HL-60/S4 treated with retinoic acid at 250 ng/mL for 4 days and 3 days (cell line): ENCODE results near the gene PDZD2.
"Not testable (repeated sequence)": the region's sequence is repeated elsewhere in the genome, so short reads cannot be mapped to it uniquely, and the experiment has no call there.

Source experiments
- in situ Hi-C: fragments of 300-500 bp; cut with MboI; formaldehyde crosslinking; loops from 2 replicates; pipeline ENCODE4 v1.7.0; 2022; ENCODE audit warnings: low sequenced_read_pairs

PDZD2 gene

DNA sequence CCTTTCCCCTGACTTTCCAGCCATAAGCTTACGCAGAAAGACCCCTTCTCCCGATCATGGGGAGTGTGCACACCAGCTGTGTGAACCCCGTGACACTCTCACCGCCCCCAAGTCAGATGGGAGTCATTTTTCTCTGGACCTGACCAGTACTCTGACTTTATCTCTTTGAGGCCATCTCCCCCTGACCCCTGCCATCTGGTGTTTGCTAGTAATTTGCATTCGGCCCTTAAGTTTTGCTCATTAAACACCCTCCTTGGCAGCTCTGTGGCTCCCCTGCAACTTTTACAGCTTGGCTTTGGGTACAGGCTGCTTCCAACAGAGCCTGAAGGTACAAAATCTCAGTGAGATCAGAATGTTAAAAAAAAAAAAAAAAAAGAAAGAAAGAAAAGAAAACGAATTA lies 43.9 kb downstream of the PDZD2 start:
- in situ Hi-C loops, result no loop called here

DNA sequence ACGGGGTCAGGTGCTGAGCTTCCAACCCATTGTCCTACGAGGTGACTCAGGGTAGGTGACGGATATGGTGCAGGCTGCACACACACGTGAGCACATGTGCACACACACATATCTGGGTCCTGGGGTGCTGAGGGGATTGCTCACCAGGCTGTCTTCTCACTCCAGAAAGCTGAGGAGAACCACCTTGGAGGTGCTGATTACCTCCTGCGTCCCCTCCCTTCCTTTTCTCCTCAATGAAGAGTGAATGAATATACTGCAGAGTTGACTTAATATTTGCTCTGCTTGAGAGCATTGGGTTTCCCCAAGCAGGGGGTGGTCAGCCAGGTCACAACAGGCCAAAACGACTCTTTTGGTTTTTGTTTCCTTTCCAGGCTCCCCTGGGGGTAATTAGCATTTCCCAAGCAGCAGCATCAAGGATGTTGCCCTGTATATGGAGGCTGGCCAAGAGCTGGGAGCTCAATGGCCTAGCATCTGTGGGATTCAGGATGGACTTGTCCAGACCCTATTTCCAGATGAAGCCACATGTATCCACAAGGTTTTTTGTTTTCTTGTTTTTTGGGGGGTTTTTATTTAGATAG lies 49.7 kb downstream of the PDZD2 start:
- in situ Hi-C loops, result no loop called here

DNA sequence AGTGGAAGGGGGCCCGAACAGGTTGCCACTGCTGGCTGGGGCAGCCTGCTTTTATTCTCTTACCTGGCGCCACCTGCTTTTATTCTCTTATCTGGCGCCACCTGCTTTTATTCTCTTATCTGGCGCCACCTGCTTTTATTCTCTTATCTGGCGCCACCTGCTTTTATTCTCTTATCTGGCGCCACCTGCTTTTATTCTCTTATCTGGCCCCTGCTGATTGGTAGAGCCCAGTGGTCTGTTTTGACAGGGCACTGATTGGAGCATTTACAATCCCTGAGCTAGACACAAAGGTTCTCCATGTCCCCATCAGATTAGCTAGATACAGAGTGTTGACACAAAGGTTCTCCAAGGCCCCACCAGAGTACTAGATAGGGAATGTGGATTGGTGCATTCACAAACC lies 52.5 kb downstream of the PDZD2 start:
- in situ Hi-C loops, result not testable (repeated sequence)

DNA sequence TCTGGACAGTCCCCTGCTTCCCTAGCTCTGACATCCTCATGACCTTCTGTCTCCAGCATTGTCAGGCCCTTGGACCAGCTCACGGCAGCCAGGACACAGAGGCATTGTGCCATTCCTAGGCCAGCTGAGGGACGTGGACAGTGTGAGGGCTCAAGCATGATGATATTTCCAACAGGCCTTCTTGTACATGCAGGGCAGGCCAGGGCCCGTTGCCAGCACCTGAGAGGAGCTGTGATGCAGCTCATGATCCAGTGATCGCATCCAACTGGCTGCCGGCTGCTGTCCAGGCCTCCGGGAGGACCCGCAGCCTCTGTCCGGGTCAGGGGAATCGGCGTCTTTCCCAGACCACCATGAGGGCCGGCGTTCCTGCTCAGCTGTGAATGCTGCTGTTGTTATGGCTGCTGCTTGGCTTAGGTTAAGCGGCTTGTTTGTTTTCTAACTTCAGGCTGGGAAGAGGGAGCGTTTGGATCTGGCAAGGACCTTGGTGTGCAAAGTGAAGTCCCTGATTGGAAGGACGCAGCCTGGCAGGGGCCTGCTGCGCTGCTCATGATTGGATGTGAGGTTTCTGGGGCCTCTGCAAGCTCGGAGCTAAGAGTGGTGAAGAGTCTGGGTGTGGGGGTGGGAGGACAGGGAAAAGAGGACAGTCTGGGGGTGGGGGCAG lies 53.8 kb downstream of the PDZD2 start:
- in situ Hi-C loops, result no loop called here

DNA sequence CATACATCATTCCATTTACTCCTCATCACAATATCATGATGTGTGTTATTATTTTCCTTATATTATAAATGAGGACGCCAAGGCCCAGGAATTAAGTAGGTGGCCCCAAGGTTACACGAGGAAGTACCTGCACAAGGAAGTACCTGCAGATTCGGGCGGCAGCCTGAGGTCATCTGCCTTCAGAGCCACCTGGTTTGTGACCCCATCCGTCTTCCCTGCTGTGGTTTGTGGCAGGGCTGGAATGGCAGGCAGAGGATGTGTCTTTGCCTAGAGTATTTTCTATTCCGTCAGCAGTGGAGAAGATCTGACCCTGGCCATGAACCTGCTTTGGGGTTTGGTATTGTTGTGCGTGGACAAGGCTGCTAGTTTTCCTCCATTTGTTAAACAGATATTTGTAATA lies 59.7 kb downstream of the PDZD2 start:
- in situ Hi-C loops, result no loop called here

DNA sequence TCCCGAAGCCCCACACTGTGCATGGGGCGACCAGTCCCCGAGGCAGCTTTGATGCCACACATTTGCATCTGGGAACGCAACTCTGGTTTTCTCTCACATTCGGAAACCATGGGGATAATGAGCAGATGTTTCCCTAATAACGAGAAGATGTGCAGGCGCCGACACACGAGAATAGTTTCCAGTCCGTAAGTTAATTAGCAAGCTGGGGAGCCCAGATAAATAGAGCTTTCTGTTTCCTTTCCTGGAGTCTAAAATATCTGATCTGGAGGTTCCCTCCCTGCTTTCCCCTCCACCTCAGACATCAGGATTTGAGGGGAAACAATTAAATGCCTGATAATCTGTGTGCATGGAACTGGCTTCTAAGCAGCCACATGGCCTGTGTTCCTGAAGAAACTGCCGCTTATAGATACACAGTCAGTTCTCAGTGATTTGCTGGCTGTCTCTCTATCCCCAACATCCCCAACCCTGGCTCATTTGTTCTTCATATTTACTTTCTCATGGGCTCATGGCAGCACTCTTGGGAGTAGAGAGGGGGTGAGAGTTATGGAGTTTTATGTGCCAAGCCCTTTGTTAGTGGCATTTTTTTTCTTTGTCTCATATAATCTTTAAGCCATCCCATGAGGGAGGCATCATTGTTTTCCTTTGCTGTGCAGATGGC lies 62.8 kb downstream of the PDZD2 start:
- in situ Hi-C loops, result no loop called here

DNA sequence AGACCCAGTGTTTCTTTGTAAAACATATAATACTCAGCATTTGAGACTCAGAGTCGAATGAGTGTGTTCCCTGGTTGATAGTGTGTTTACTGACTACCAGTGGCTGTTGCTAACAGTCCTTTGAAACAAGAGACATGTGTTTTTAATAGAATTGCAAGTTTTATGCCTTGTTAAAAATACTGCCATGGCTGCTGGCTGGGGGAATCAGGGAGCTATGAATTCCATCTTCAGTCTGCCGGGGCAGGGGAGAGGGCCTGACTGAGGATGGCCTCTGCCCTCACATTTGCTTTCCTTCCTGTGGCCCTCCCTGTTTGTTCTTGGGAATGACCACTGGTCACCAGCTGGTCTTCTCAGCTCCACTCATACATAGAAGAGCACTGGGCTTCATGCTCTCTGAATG lies 63.8 kb downstream of the PDZD2 start:
- in situ Hi-C loops, result no loop called here

DNA sequence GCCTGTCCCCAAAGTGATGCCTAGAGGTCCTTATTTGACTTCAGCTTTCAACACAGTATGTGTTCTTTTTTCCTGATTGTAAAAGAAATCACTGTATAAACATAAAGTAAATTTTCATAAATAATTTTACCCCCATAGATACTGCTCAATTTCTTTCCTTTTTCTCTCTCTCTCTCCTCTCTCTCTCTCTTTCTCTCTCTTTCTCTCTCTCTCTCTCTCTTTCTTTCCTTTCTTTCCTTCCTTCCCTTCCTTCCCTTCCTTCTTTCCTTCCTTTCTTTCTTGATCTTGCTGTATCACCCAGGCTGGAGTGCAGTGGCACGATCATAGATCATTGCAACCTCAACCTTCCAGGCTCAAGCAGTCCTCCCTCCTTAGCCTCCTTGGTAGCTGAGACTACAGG lies 64.8 kb downstream of the PDZD2 start:
- in situ Hi-C loops, result no loop called here

DNA sequence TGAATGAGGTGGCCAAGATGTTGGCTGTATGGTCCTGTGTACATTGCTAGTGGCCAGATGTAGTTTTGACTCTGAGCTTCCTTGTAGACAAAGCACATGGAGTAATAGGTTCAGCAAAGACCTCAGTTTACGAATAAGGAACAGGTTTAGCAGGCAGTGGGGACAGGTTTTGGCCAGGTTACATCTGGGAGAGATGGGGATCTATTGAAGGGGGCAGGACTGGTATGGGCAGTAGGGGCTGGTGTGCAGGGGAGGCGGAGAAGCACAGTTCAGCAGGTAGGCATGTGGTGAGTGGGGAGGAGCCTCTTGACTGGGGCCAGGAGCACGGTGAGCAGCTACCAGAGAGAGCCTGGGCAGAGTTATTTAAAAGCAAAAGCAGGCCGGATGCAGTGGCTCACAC lies 67.3 kb downstream of the PDZD2 start:
- in situ Hi-C loops, result no loop called here

DNA sequence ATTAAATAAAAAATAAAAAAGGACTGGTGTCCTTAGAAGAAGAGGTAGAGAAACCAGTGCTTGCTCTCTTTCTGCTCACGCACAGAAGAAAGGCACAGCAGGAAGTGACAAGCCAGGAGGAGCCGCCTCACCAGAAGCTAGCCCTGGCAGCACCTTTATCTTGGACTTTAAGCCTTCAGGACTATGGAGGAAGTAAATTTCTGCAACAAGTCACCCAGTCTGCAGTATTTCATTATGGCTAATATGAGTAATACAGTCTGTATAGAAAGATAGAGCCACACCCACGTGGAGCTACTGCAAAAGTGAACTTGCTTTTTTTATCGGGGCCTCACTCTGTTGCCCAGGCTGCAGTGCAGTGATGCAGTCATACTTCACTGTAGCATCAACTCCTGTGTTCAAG lies 68.4 kb downstream of the PDZD2 start:
- in situ Hi-C loops, result no loop called here

DNA sequence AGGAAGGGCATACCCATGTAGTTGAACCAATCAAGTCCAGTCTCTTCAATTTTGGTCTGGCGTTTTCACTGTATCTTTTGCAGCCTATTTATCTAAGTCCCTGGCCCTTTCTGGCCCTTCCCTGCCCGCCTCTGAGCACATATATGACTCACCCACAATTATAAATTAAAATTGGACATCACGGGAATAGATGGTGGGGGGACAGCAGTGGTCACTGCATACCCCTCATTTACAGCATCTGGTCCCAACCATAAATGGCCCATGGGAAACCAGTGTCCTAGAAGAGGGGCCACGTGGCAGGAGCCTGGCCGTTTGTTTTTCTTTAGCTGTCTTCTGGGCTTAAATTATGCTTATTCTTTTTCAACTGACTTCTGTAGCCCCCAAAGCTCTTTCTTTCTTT lies 69.2 kb downstream of the PDZD2 start:
- in situ Hi-C loops, result no loop called here

DNA sequence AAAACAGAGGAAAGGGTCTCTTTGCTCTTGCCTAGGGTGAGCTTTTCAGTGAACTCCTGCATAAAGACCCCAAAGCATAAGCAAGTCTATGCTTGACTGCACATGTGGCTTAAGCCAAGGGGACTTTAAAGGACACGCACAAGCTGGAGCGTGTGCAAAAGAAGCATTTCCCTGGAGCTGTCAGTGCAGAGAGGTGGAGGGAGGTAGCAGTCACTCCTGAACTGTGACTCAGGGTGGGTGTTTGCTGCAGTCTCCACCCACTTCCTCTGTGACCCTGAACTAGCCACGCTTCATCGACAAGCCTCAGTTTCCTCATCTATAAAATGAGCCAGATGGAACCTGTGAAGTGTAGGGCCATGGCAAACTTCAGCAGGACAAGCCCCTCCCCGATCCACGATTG lies 72.4 kb downstream of the PDZD2 start:
- in situ Hi-C loops, result no loop called here

DNA sequence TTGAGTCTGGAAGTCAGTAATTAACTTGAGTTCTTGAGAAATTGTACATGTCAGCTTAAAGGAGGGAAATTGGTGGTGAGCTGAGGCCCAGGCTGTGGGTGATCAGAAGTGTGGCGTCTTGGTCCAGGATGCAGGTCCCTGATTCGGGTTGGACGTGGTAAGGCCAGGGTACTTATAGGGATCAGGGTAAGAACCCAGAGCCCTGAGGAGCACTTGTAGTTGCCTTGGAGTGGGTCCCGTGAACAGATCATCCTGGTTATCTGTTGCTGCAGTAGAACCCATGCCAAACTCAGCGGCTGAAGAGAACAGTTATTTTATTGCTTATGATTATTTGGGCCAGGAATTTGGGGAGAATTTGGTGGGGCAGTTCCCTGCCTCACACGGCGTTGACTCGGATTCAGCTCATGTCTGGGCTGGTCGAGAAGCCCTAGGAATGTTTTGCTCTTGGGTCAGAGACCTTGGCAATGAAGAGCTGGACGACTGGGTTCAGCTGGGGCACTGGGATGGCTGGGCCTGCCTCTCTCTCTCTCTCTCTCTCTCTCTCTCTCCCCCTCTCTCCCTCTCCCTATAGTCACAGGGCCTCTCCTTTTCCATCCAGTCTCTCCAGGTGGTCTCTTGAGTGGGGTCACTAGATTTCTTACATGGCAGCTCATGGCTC lies 73.1 kb downstream of the PDZD2 start:
- in situ Hi-C loops, result no loop called here

DNA sequence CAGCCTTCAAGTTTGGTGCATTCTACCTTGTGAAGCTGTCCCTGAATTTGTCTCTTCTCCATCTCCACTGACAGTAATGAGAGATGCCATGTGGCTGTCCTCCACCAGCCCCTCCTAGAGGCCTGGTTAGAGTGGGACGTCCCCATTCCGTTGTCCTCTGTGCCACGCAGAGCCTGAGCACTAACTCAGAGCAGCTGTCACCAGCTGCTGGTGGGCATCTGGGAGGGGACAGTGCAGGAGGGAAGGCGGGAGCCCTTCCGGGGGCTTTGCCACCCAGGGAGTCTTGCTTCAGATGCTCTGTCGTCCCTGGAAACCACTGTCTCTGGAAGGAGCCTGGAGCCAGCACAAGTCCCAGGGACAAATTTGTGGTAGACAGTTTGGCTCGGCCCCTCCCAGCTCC lies 78.6 kb downstream of the PDZD2 start:
- in situ Hi-C loops, result no loop called here

DNA sequence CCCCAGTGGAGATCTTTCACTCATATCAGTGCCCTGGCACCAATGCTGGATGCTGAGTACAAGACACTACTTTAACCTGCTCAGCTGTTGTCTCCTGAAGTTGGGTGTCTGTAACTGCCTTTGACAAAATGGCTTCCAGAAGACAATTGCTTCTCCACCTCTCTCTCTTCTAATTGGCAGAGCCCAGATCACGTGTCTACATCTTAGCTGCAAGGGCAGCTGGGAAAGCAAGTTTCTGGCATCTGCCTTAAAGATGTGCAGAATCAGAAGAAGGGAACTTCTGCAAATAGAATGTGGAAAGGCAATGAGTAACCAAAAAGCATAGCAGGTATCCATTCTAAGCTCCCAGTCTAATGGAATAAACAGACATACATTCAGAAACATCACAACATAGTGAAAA lies 81.1 kb downstream of the PDZD2 start:
- in situ Hi-C loops, result no loop called here

DNA sequence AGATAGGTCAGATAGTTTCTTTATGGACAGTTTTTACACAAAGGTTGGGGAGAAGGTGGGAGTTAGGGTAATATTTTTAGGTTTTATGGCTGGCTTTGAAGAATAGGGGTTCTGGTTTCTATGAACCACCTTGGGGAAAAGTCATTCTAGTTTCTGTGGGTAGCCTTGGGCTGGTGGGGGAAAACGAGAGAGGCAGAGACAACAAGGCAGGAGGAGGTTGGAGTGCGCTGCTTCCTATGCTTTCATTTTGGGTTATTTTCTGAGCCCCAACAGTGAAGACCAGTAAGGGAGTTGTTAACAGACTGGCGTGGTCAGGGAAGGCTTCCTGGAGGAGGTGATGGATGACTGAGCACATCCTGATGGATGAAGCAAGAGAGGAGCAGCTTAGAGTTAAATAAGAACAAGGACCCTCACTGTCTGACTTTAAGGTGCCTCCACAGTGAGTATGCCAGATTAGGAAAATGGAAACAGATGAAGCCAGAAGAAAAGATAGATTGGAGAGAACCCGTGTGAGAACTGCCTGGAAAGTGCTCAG lies 81.9 kb downstream of the PDZD2 start:
- in situ Hi-C loops, result no loop called here

DNA sequence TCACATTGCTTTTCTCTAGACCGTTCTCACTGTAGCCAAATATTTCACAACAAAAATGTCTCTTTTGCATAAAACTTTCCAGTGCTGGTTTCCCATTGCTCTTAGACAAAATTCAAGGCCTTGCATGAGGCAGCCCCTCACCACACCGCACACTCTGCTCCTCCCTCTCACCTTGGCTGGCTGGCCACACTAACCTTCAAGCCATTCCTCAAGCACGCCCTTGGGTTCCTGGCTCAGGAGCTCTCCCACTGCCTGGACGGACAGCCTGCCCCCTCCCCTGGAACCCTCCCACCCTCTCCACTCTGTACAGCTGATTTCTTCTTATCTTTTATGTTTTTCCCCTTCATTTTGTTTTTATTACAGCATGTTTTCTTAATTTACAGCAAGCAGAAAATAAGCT lies 83.2 kb downstream of the PDZD2 start:
- in situ Hi-C loops, result no loop called here

DNA sequence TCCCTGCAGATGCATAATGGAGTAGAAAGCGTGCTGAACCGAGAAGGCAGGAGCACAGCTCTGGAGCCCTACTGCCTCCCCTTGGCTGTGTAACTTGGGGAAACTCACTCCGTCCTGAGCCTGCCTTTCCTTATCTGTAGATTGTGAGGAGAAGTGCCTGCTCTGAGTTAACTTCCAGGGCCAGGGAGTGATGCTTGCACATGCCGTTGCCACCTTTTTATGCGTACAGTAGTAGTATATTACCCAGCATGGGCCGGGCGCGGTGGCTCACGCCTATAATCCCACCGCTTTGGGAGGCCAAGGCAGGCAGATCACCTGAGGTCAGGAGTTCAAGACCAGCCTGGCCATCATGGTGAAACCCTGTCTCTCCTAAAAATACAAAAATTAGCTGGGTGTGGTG lies 87.1 kb downstream of the PDZD2 start:
- in situ Hi-C loops, result no loop called here

DNA sequence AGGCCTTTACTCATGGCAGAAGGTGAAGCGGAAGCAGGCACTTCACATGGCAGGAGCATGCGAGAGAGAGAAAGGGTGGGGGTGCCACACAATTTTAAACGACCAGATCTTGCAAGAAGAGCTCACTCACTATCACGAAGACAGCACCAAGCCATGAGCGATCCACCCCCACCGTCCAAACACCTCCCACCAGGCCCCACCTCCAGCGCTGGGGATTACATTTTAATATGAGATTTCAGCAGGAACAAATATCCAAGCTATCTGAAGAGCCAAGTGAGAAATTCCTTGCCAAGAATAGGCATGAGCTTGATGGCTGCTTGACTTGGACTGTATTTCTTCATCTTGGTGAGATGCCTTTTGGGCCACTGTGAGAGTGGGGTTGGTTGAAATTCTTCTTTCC lies 88.0 kb downstream of the PDZD2 start:
- in situ Hi-C loops, result no loop called here

DNA sequence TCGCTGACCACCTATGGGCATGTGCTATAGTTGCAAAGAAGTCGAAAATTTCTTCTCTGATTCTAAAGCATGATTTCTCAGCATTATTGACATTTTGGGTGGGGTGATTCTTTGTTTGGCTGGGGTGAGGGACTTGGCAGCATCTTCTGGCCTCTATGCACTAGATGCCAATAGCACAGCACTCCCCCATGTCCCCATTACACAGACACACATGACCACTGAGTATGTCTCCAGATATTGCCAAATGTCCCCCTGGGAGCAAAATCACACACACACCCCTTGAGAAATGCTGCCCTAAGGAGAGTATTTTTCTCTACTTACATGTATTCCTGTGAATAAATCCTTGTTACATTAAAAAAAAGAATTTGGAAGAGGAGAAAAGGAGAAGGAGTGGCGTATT lies 89.1 kb downstream of the PDZD2 start:
- in situ Hi-C loops, result no loop called here

DNA sequence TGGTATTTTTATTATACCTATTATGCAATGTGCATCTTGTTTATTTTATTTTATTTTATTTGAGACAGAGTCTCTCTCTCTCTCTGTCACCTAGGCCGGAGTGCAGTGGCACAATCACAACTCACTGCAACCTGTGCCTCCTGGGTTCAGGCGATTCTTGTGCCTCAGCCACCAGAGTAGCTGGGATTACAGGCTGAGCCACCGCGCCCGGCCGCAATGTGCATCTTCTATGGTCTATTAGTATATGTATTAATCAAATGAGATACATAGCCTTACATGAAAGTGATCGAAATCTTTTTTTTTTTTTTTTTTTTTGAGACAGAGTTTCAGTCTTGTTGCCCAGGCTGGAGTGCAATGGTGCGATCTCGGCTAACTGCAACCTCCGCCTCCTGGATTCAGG lies 89.9 kb downstream of the PDZD2 start:
- in situ Hi-C loops, result not testable (repeated sequence)

DNA sequence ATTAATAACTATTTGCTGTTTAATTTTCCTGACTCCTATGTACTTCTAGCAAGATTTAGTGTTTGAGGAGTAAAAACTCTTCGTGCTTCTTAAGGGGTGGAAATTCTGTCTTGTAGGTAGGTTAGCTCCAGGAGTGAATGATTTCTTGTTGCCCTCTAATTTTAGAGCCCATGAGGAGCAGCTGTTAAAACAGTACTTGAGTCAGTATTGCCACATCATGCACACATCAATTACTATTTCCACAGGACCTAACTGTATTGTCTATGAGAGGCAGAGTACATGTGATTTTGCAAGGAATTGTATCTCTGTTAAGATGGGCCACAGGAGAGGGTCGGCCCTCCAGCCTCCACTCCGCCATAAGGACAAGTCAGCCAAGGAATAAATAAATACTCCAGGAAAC lies 91.2 kb downstream of the PDZD2 start:
- in situ Hi-C loops, result no loop called here
